OCI-LY7 (cell line): Measurements from ENCODE around the gene ARMC9. TPM values are rescaled to one million over a fixed set of nuclear protein-coding genes. Genes with fewer than 3 reads are reported as not detected.

Source experiments
- BruUV-seq: library from RNA; stranded (reverse); fragments of 400-500 nt; replicated peaks from 2 replicates; lab custom pipeline; 2021; lab: Mats Ljungman, UMichigan
- CTCF ChIA-PET: fragments of 300-600 bp; sonication (Branson Sonifier 250); formaldehyde crosslinking; loops from one replicate; lab custom pipeline; 2022; ENCODE audit warnings: antibody characterized with exemption; ENCODE audit not compliant: unreplicated experiment; lab: Charles Lee
- POLR2A ChIA-PET: fragments of 300-600 bp; sonication (Branson Sonifier 250); formaldehyde crosslinking; loops from one replicate; lab custom pipeline; 2022; ENCODE audit warnings: antibody characterized with exemption; lab: Charles Lee
- DNase-seq: peaks from one replicate; pipeline ENCODE4 v3.0.0-alpha.2; 2015; ENCODE audit warnings: low spot score
- H2AFZ ChIP-seq: fragments of 200-600 bp; sonication (generic), shearing (Covaris generic); 2 replicates; pipeline ENCODE4 v1.6.1; 2014; ENCODE audit warnings: mild to moderate bottlenecking, antibody characterized with exemption, low read length, moderate library complexity
- H3K27ac ChIP-seq: fragments of 200-600 bp; sonication (generic); 2 replicates; pipeline ENCODE4 v1.5.1; 2014; ENCODE audit warnings: mixed run types, low read depth, mild to moderate bottlenecking, moderate library complexity, low read length, inconsistent platforms; ENCODE audit not compliant: poor library complexity, severe bottlenecking
- H3K36me3 ChIP-seq: fragments of 200-600 bp; sonication (generic); 2 replicates; pipeline ENCODE4 v1.6.1; 2014; ENCODE audit warnings: mild to moderate bottlenecking, antibody characterized with exemption, low read length, moderate library complexity, mixed read lengths; ENCODE audit not compliant: insufficient read depth
- H3K4me1 ChIP-seq: fragments of 200-600 bp; sonication (generic); 2 replicates; pipeline ENCODE4 v1.5.1; 2014; ENCODE audit warnings: mild to moderate bottlenecking, low read length; ENCODE audit not compliant: insufficient read depth, poor library complexity, severe bottlenecking
- H3K4me2 ChIP-seq: fragments of 200-600 bp; sonication (generic); 2 replicates; pipeline ENCODE4 v1.6.1; 2014; ENCODE audit warnings: mild to moderate bottlenecking, low read length
- H3K4me3 ChIP-seq: fragments of 200-600 bp; sonication (generic); 2 replicates; pipeline ENCODE4 v1.5.1; 2014; ENCODE audit warnings: mild to moderate bottlenecking, low read depth, low read length; ENCODE audit not compliant: poor library complexity, severe bottlenecking
- H3K79me2 ChIP-seq: fragments of 200-600 bp; sonication (generic); 2 replicates; pipeline ENCODE4 v1.6.1; 2016; ENCODE audit warnings: low read depth, mild to moderate bottlenecking, low read length, moderate library complexity, mixed read lengths; ENCODE audit not compliant: insufficient read depth
- H3K9me2 ChIP-seq: fragments of 200-600 bp; sonication (generic); 2 replicates; pipeline ENCODE4 v1.6.1; 2016; ENCODE audit warnings: mild to moderate bottlenecking, low read length, mixed read lengths; ENCODE audit not compliant: insufficient read depth
- H3K9me3 ChIP-seq: fragments of 200-600 bp; sonication (generic); 2 replicates; pipeline ENCODE4 v1.6.1; 2014; ENCODE audit warnings: mild to moderate bottlenecking, mixed run types, low read length, mixed read lengths
- H4K20me1 ChIP-seq: fragments of 200-600 bp; sonication (generic); 2 replicates; pipeline ENCODE4 v1.6.1; 2014; ENCODE audit warnings: mild to moderate bottlenecking, antibody characterized with exemption, low read length, moderate library complexity, mixed read lengths; ENCODE audit not compliant: insufficient read depth
- CTCF ChIP-seq: fragments of 200-600 bp; sonication (generic); conservative IDR thresholded peaks from 2 replicates; pipeline ENCODE4 v1.5.1; 2014; ENCODE audit warnings: mild to moderate bottlenecking, antibody characterized with exemption, low read length, moderate library complexity, mixed read lengths
- EZH2phosphoT487 ChIP-seq: fragments of 200-600 bp; sonication (generic); IDR thresholded peaks from 2 replicates; pipeline ENCODE4 v1.6.1; 2018; ENCODE audit warnings: low read depth, borderline replicate concordance, mild to moderate bottlenecking, mixed run types, antibody characterized with exemption, low read length, moderate library complexity, mixed read lengths
- intact Hi-C: fragments of 100-400 bp; cut with micrococcal nuclease; formaldehyde crosslinking; loops from one replicate; pipeline ENCODE4 v1.10.0; 2022; ENCODE audit not compliant: unreplicated experiment
- total RNA-seq, 2 experiments: library from RNA; depleted of rRNA in 1 of 2; stranded (reverse); fragments of >200 nt in 1 of 2; shearing (Covaris generic) in 1 of 2; gene quantifications; 2 replicates each; pipeline ENCODE4 v1.2.3, GENCODE V29; 2014 to 2022

Gene ARMC9
- total RNA-seq, 2 experiments from 2014 or later: 6.6 to 12.2 TPM

DNA sequence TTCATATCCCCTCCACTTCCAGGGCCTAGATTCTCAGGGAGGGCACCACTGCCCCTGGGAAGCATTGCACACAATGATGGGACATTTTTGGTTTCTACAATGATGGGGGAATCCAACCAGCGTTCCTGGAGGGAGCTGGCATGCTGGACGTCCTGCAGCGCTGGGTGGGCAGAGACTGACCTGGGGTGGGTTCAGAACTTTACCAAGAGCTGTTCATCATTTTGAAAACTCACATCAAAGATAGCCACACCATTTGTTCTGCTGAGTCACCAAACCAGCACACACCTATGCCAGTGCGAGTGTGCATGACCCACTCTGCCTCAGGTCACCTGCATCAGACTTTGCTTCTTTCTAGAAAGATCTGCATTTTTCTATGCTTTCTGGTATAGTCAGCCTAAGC lies 14.1 kb upstream of the ARMC9 start:
- H4K20me1 ChIP-seq: no peaks in the 10 kb centered on the region
- no peak overlapping the region for H3K27ac ChIP-seq
- CTCF ChIA-PET: no interaction called here
- no peak overlapping the region for H2AFZ ChIP-seq
- no peak overlapping the region for H3K4me2 ChIP-seq
- peaks cover 19% of the 10 kb centered on the region for H3K4me1 ChIP-seq
- H3K36me3 ChIP-seq: no peaks in the 10 kb centered on the region
- BruUV-seq: no TSS peak
- H3K9me2 ChIP-seq: no peaks in the 10 kb centered on the region
- intact Hi-C loops: no loop called here
- TF ChIP-seq EZH2phosphoT487: no peak
- TF ChIP-seq CTCF: no peak
- POLR2A ChIA-PET: no interaction called here
- H3K9me3 ChIP-seq: no peaks in the 10 kb centered on the region
- no peak for DNase-seq
- no peak overlapping the region for H3K4me3 ChIP-seq
- H3K79me2 ChIP-seq: no peaks in the 10 kb centered on the region

DNA sequence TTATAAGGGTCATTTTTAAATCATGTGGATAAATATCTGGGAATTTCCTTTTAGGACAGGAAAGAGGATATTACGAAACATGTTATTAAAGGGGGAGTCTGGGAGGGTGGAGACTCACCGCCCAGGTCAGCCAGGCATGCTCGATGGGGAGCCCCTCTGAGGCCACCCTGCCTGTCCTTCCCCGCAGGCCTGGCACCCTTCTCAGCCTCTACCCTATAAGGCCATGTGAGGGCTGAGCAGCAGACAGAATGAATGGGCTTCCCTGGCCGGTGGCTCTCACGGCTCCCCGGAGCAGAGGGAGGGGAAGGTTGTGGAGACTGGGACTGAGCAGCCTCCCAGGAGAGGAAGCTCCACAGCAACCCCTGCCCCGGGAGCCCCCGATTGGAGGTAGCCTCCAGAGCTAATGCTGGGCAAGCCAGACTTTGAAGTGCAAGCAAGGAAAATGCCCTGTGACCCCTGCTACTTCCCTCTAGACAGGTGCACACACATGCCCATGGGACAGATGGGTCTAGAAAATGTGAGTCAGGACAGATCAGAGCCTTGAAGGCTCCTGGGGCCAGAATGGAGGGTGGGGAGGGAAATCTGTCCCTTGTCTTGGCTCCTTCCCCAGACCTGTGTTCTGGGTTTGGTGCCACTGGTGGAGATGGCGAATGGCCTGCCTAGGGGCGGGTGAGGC lies 13.2 kb upstream of the ARMC9 start:
- no peak for DNase-seq
- Histone ChIP-seq H3K79me2 (no peaks in the 10 kb centered on the region), H3K27ac (no peak overlapping the region), H4K20me1 (no peaks in the 10 kb centered on the region), H3K4me2 (no peak overlapping the region), H3K36me3 (no peaks in the 10 kb centered on the region), H2AFZ (no peak overlapping the region), H3K4me1 (peaks cover 10% of the 10 kb centered on the region), H3K9me3 (no peaks in the 10 kb centered on the region), H3K4me3 (no peak overlapping the region), H3K9me2 (no peaks in the 10 kb centered on the region)
- intact Hi-C loops: no loop called here
- CTCF ChIA-PET: no interaction called here
- no TSS peak for BruUV-seq
- TF ChIP-seq EZH2phosphoT487 (no peak), CTCF (no peak)
- POLR2A ChIA-PET: no interaction called here

- H3K36me3 ChIP-seq: no peaks in the 10 kb centered on the region
- H2AFZ ChIP-seq: no peak overlapping the region
- no peaks in the 10 kb centered on the region for H3K9me3 ChIP-seq
- CTCF ChIA-PET: no interaction called here
- POLR2A ChIA-PET: no interaction called here
- H3K79me2 ChIP-seq: no peaks in the 10 kb centered on the region
- BruUV-seq: no TSS peak
- peaks cover 8% of the 10 kb centered on the region for H3K4me1 ChIP-seq
- no peaks in the 10 kb centered on the region for H3K9me2 ChIP-seq
- H3K27ac ChIP-seq: no peak overlapping the region
- TF ChIP-seq CTCF: no peak
- no peak overlapping the region for H3K4me2 ChIP-seq
- no peak overlapping the region for H3K4me3 ChIP-seq
- no peak for DNase-seq
- intact Hi-C loops: no loop called here
- no peaks in the 10 kb centered on the region for H4K20me1 ChIP-seq
Measured at GRCh38 chr2:231185886-231186285, 12.5 kb upstream of the ARMC9 start.
